ENCODE measurements around the gene TRAPPC3L.
"Not testable (repeated sequence)": the region's sequence is repeated elsewhere in the genome, so short reads cannot be mapped to it uniquely, and the experiment has no call there.

TRAPPC3L gene

GRCh38 chr6:116507324-116507723, 38.2 kb downstream of the TRAPPC3L start (continued):
- TF ChIP-seq, protein P1, sequence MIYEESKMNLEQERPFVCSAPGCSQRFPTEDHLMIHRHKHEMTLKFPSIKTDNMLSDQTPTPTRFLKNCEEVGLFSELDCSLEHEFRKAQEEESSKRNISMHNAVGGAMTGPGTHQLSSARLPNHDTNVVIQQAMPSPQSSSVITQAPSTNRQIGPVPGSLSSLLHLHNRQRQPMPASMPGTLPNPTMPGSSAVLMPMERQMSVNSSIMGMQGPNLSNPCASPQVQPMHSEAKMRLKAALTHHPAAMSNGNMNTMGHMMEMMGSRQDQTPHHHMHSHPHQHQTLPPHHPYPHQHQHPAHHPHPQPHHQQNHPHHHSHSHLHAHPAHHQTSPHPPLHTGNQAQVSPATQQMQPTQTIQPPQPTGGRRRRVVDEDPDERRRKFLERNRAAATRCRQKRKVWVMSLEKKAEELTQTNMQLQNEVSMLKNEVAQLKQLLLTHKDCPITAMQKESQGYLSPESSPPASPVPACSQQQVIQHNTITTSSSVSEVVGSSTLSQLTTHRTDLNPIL (CRISPR knock-in tag; IDR thresholded peaks at IDR 0.05; ENCODE audit: low read depth), result no peak
- no peak for TF ChIP-seq ESRRG (CRISPR knock-in tag; IDR thresholded peaks at IDR 0.05)
- no peak for TF ChIP-seq OSR1 (CRISPR knock-in tag; IDR thresholded peaks at IDR 0.05)
- TF ChIP-seq TOX (CRISPR knock-in tag; IDR thresholded peaks at IDR 0.05; ENCODE audit: borderline replicate concordance), result no peak
- TF ChIP-seq RARB (CRISPR knock-in tag; IDR thresholded peaks at IDR 0.05), result no peak

- TF ChIP-seq PPARA (CRISPR knock-in tag; IDR thresholded peaks at IDR 0.05; ENCODE audit: borderline replicate concordance), result no peak
- no peak for TF ChIP-seq CSRNP3 (CRISPR knock-in tag; IDR thresholded peaks at IDR 0.05)
- no peak for TF ChIP-seq ARNTL (CRISPR knock-in tag; IDR thresholded peaks at IDR 0.05; ENCODE audit: borderline replicate concordance, low read depth)
- TF ChIP-seq, protein P1 (CRISPR knock-in tag; IDR thresholded peaks at IDR 0.05; ENCODE audit: low read depth), result no peak
- TF ChIP-seq CSDC2 (CRISPR knock-in tag; IDR thresholded peaks at IDR 0.05), result no peak
- TF ChIP-seq TCF4 (CRISPR knock-in tag; IDR thresholded peaks at IDR 0.05; ENCODE audit: borderline replicate concordance), result no peak
- TF ChIP-seq ESRRG (CRISPR knock-in tag; IDR thresholded peaks at IDR 0.05), result no peak
- no peak for TF ChIP-seq OSR1 (CRISPR knock-in tag; IDR thresholded peaks at IDR 0.05)
- TF ChIP-seq GLIS3 (CRISPR knock-in tag; IDR thresholded peaks at IDR 0.05), result no peak
- TF ChIP-seq, protein P2, sequence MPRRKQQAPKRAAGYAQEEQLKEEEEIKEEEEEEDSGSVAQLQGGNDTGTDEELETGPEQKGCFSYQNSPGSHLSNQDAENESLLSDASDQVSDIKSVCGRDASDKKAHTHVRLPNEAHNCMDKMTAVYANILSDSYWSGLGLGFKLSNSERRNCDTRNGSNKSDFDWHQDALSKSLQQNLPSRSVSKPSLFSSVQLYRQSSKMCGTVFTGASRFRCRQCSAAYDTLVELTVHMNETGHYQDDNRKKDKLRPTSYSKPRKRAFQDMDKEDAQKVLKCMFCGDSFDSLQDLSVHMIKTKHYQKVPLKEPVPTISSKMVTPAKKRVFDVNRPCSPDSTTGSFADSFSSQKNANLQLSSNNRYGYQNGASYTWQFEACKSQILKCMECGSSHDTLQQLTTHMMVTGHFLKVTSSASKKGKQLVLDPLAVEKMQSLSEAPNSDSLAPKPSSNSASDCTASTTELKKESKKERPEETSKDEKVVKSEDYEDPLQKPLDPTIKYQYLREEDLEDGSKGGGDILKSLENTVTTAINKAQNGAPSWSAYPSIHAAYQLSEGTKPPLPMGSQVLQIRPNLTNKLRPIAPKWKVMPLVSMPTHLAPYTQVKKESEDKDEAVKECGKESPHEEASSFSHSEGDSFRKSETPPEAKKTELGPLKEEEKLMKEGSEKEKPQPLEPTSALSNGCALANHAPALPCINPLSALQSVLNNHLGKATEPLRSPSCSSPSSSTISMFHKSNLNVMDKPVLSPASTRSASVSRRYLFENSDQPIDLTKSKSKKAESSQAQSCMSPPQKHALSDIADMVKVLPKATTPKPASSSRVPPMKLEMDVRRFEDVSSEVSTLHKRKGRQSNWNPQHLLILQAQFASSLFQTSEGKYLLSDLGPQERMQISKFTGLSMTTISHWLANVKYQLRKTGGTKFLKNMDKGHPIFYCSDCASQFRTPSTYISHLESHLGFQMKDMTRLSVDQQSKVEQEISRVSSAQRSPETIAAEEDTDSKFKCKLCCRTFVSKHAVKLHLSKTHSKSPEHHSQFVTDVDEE (CRISPR knock-in tag; IDR thresholded peaks at IDR 0.05), result no peak
- TF ChIP-seq ZNF8 (CRISPR knock-in tag; IDR thresholded peaks at IDR 0.05), result no peak
- TF ChIP-seq ZFP3 (CRISPR knock-in tag; IDR thresholded peaks at IDR 0.05), result no peak
- no peak for TF ChIP-seq TOX (CRISPR knock-in tag; IDR thresholded peaks at IDR 0.05; ENCODE audit: borderline replicate concordance)
- TF ChIP-seq POU6F1 (CRISPR knock-in tag; IDR thresholded peaks at IDR 0.05; ENCODE audit: borderline replicate concordance, low read depth), result no peak
- no peak for ATAC-seq
Measured at GRCh38 chr6:116500969-116501433, 44.5 kb downstream of the TRAPPC3L start.

DNA sequence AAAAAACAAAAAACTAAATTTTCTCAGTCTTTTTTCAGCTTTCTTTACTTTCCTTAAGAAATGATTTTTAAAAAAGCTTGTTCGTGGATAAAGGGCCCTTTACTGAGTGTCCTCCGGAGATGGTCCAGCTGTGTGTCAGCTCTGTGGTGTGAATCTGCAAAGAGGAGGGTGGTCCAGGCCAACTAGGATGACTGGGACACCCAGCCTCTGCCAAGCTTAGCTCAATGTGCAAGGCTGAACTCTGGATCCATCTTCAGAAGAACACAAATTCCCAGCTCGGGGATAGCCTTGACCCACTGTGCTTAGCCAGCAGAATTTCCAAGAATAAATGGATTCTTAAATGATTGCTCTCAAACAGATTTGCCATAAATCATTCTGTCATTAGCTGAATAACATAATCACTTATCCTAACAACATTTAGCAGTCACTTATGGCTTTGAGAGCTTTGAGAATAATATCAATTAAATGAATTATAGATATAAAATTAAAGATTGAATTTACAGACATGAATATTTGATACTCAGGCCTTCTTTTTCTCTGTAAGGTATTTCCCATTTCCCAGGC, 48.3 kb downstream of the TRAPPC3L start:
- TF ChIP-seq ZC3H10 (CRISPR knock-in tag; IDR thresholded peaks at IDR 0.05), result no peak
- no peak for ATAC-seq

DNA sequence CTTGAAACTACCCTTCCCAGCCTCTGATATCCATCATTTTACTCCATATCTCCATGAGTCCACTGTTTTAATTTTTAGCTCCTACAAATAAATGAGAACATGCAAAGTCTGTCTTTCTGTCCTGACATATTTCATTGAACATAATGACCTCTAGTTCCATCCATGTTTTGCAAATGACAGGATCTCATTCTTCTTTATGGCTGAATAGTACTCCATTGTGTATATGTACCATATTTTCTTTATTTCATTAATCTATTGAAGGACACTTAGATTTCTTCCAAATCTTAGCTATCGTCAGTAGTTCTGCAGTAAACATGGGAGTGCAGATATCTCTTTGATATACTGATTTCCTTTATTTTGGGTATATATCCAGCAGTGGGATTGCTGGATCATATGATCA, 50.3 kb downstream of the TRAPPC3L start:
- ATAC-seq, result not testable (repeated sequence)

DNA sequence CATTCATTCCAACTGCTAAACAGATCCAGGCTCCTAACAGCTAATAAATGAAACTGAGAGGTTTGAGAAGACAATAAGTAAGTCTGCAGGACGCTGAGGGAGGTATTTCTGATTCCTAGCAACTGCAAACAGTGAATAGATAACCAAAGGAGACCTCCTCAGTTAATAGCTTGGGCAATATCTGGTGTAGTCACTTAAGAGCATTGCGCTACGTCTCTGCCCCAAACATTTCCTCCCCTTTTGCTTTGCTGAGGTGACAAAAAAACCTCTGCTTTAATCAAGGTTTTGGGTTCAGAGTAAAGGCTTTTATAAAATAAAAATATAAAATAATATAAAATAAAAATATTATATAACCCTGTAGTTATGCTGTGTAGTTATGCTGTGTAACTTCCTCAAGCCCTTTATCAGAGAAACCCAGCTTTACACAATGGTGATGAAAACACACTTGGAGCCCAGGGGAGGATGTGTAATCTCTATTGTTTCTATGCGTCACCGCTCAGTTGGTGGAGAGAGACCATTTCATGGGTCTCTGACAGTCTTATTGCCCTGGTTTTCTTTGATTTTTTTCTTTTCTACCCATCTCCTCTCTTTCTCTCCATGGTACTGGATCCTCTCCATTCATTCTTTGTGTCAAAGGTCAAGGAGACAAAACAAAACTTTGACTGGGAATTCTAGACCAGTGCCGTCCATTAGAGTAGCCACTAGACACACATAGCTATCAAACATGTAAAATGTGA, 53.0 kb downstream of the TRAPPC3L start:
- ATAC-seq, result no peak
- TF ChIP-seq ZFP3 (CRISPR knock-in tag; IDR thresholded peaks at IDR 0.05) (no peak), TCF4 (CRISPR knock-in tag; IDR thresholded peaks at IDR 0.05; ENCODE audit: borderline replicate concordance) (no peak), BACH2 (CRISPR knock-in tag; IDR thresholded peaks at IDR 0.05; ENCODE audit: borderline replicate concordance) (no peak), ZNF8 (CRISPR knock-in tag; IDR thresholded peaks at IDR 0.05) (no peak), ZNF565 (CRISPR knock-in tag; conservative IDR thresholded peaks at IDR 0.05; ENCODE audit: low read depth) (no peak), GLIS3 (CRISPR knock-in tag; IDR thresholded peaks at IDR 0.05) (no peak), ISL1 (CRISPR knock-in tag; IDR thresholded peaks at IDR 0.05) (no peak), OSR1 (CRISPR knock-in tag; IDR thresholded peaks at IDR 0.05) (no peak)
- TF ChIP-seq, protein P3, sequence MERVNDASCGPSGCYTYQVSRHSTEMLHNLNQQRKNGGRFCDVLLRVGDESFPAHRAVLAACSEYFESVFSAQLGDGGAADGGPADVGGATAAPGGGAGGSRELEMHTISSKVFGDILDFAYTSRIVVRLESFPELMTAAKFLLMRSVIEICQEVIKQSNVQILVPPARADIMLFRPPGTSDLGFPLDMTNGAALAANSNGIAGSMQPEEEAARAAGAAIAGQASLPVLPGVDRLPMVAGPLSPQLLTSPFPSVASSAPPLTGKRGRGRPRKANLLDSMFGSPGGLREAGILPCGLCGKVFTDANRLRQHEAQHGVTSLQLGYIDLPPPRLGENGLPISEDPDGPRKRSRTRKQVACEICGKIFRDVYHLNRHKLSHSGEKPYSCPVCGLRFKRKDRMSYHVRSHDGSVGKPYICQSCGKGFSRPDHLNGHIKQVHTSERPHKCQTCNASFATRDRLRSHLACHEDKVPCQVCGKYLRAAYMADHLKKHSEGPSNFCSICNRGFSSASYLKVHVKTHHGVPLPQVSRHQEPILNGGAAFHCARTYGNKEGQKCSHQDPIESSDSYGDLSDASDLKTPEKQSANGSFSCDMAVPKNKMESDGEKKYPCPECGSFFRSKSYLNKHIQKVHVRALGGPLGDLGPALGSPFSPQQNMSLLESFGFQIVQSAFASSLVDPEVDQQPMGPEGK (CRISPR knock-in tag; IDR thresholded peaks at IDR 0.05; ENCODE audit: borderline replicate concordance), result no peak
- TF ChIP-seq, protein P1 (CRISPR knock-in tag; IDR thresholded peaks at IDR 0.05; ENCODE audit: low read depth), result no peak
